Measurements from ENCODE around the gene EPHB1.

- TF ChIP-seq REST (IDR thresholded peaks at IDR 0.05; ENCODE audit: insufficient read depth in 1 of 2, low read depth in 2 of 2, low read length in 2 of 2) (no peak), TAF1 (IDR thresholded peaks at IDR 0.05; ENCODE audit: borderline replicate concordance, insufficient read depth, low read length) (no peak)
Measured at GRCh38 chr3:134823679-134824078, 28.6 kb downstream of the EPHB1 start.

Data from PFSK-1 (cell line).